GM18951 (cell line): Measurements from ENCODE around the gene LIPC.

Experiments
- POLR2A ChIP-seq: IDR thresholded peaks from 4 replicates; pipeline ENCODE4 v1.6.1; 2011; ENCODE audit warnings: mild to moderate bottlenecking; ENCODE audit not compliant: insufficient read length, insufficient read depth; ENCODE audit errors: extremely low read depth
- in situ Hi-C: fragments of 300-500 bp; cut with MboI; formaldehyde crosslinking; loops from one replicate; pipeline ENCODE4 v1.12.0; 2022; ENCODE audit warnings: low sequenced_read_pairs, mixed read lengths, inconsistent platforms; ENCODE audit not compliant: unreplicated experiment

LIPC gene

DNA sequence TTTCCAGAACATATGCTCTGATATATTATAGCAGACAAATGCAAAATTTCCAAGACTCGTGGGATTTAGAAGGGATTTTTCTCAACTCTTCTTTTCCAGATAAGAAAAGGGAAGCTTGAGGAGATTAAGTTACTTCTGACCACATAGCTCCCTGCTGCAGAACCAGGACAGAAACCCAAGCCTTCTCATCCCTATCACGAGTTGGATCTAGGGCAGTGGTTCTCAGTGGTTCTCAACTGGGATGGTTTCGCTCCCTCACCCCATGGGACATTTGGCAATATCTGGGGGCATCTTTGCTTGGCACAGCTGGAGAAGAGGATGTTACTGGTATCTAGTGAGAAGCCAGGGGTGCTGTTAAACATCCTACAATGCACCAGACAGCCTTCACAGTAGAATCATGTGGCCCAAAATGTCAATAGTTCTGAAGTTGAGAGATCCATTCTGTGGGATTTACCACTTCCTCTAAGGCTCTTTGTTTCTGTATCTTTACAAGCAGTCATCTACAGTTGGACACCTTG, 64.2 kb downstream of the LIPC start:
- no peak for TF ChIP-seq POLR2A
- in situ Hi-C loops = no loop called here

DNA sequence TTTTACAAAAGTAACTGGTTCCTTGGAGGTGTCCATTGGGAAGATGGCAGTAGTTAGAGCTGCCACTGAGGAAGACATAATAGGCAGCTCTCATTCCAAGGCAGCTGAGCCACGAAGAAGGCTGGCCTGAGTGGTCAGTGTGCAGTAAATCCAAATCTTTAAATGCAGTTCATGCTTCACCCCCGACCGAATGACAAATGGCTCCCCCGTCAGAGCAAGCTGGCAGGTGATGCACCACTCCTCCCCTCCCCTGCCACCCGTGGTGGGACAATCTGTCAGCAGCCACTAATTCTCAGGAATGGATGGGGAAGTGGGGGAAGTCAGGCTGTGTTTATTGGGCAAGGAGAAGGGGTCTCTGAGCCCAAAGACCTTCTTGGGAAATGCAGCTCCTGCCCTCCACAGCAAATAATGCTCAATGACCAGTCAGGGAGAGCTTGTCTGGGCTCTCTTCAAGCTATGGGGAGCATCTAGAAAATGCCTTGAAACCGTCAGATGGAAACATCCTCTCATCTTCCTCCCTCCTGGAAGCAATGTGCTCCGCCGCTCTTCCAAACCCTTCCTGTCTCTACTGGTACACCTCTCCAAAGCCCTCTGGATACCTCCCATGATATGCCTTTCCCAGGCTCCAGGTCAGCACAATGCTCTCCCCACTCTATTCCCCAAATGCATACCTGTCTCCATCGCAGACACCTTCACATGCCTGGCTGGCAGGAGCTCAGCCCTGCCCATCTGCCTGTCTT, 65.4 kb downstream of the LIPC start:
- in situ Hi-C loops = no loop called here
- no peak for TF ChIP-seq POLR2A

- no peak for TF ChIP-seq POLR2A
Measured at GRCh38 chr15:58498821-58499580, 67.2 kb downstream of the LIPC start.

DNA sequence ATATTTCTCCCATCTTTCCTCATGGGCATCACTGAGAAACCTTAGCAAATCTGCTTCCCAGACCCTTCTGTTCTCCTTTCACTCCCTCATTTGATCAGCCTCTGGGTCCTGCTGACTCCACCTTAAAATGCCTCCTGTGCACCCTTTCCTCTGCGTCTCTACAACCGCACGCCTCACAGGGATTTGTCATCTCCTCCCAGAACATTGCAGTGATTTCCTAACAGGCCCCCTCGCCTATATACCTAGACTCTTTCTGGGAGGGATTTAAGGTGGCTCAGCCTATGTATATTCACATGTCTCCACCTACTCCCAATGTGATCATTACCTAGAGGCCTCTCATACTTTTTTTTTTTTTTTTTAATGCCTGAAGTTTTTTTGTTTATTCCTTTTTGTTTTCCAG, 69.2 kb downstream of the LIPC start:
- in situ Hi-C loops = no loop called here
- no peak for TF ChIP-seq POLR2A

More at GRCh38 chr15:58498821-58499580, 67.2 kb downstream of the LIPC start:
- in situ Hi-C loops = no loop called here

DNA sequence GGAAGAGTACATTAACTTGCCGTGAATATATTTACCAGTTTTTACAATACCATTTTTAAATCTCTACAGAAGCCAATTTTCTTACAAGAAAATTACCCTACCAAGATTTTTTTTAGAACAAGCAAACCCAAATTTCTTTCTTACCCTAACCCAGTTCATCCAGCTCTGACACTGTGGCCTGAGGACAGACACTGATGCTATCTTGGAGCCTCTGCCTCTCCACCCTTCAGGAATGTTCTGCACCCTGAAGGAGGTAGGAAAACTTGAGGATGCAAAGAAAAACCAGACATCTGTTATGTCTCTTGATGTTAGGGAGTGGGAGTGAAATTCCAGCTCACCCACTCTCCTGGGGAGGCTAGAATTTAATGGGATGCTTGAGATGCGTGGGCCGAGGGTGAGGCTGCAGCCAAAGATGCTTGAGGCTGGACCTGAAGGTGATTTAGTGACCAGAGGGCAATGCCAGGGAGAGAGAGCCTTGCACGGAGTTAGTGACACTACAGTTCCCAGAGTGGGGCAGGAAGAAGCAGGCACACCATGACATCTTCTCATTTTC, 69.9 kb downstream of the LIPC start:
- no peak for TF ChIP-seq POLR2A
- in situ Hi-C loops = no loop called here

GRCh38 chr15:58503139-58504027, 71.6 kb downstream of the LIPC start:
- no peak for TF ChIP-seq POLR2A
- in situ Hi-C loops = no loop called here

DNA sequence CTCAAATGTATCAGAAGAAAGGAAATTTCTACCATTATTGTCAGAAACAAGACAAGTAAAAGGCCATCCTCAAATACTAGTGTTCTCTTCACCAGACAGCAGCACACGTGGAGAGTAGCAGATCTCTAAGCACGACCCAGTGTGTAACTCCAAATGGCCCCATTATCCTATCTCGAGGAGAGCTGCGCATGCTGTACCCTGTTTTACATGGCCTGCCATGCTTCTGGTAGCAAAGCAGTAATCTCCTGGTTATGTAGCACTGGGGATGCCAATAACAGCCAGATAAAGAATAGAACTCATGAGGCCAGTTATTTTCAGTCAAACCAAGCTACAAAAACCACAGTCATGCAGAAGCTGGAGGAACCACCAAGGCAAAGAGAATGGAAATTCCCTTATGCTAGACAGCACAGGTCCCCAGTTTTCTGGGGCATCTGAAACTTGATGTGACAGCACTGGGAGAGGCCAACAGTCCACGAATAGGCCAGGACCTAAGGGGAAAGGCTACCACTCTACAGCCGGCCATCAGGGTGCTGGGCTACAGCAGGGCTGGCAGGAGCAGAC, 73.0 kb downstream of the LIPC start:
- TF ChIP-seq POLR2A = no peak
- in situ Hi-C loops = no loop called here

- no peak for TF ChIP-seq POLR2A
- in situ Hi-C loops = no loop called here
Measured at GRCh38 chr15:58505581-58505980, 73.8 kb downstream of the LIPC start.

- no peak for TF ChIP-seq POLR2A
- in situ Hi-C loops = no loop called here
Measured at GRCh38 chr15:58506064-58506490, 74.3 kb downstream of the LIPC start.

DNA sequence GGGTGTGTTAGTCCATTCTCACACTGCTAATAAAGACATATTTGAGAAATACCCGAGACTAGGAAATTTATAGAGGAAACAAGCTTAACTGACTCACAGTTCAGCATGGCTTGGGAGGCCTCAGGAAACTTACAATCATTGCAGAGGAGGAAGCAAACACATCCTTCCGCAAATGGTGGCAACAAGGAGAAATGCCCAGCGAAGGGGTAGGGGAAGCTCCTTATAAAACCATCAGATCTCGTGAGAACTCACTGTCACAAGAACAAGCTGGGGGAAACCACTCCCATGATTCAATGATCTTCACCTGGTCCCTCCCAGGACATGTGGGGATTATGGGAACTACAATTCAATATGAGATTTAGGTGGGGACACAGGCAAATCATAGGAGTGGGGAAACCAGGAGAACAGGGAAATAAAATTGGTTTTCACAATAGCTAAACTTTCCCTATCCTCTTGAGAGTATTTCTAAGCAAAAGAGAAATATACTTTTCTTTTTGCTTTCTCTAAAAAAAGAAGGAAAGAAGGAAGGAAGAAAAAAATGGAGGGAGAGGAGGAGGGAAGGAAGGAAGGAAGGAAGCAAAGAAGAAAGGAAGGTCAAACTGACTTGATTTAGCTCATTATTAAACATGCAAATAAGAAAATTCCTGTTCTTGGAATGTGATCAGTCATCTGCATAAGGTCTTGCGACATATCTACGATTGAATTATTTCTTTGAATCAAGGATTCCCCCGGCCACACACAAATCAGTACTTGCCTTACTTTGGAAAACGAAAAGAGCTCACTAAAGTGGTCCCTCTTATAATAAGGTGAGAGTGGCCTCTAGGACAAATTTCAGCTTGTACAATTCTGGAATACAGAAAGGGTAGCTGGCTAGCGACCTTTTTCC, 75.2 kb downstream of the LIPC start:
- no peak for TF ChIP-seq POLR2A
- in situ Hi-C loops = no loop called here

DNA sequence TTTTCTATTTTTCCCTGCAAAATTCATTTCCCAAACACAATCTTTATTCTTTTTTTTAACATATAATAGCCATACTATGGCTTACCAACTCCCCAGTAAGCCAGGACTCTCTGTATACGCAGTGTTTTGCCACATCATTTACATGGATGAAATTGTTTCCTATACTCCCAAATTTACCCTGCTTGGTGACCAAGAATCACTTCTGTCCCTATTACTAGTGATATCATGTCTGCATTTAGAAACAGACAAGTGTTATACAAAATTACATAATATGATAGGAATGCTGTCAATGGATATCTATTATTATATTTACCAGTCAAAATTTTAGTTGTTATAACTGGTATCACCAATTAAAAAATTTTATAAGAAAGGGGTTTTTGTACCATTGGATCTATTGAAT, 77.8 kb downstream of the LIPC start:
- no peak for TF ChIP-seq POLR2A
- in situ Hi-C loops = no loop called here

GRCh38 chr15:58510715-58511598, 79.2 kb downstream of the LIPC start:
- in situ Hi-C loops = no loop called here
- no peak for TF ChIP-seq POLR2A
